Measurements from ENCODE around the gene NXPH4. TPM values are rescaled to one million over a fixed set of nuclear protein-coding genes. Genes with fewer than 3 reads are reported as not detected.

NXPH4 gene
- total RNA-seq, 6 experiments from 2014 or later, result 0.87 to 1.5 (median 1.2) TPM; not detected in 3

DNA sequence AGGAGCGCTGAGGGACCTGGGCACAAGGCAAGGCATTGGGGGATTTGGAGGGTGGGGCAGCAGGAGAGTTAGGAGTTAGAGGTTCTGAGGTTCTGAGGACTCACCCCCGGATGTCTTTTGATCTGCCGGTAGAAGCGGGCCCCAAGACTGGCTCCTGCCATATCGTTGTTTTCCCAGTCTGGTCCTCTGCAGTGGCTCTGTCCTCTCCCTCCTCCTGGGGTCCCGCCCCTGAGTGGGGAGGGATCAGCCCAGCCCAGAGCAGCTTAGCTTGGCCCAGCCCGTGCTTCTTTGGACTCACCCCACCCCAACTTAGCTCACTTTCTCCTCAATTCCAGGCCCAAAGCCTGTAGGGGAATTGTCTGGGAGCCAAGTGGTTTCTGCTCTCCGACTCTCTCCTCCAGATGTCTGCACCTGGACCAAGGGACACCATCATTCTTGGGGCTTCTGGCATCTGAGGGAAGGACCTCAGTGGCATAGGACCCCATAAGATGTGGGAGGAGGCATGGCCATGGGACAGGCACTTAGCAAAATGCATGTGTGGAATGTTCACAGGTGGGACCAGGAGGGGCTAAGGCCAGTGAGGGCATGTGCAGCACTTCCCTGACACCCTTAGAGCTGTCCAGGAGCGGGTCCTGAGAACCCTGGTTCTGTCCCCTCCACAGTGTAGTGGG is 20.5 kb downstream of the NXPH4 start:
- TF ChIP-seq POLR2A (IDR thresholded peaks at IDR 0.05), result no peak
- TF ChIP-seq, protein P1, sequence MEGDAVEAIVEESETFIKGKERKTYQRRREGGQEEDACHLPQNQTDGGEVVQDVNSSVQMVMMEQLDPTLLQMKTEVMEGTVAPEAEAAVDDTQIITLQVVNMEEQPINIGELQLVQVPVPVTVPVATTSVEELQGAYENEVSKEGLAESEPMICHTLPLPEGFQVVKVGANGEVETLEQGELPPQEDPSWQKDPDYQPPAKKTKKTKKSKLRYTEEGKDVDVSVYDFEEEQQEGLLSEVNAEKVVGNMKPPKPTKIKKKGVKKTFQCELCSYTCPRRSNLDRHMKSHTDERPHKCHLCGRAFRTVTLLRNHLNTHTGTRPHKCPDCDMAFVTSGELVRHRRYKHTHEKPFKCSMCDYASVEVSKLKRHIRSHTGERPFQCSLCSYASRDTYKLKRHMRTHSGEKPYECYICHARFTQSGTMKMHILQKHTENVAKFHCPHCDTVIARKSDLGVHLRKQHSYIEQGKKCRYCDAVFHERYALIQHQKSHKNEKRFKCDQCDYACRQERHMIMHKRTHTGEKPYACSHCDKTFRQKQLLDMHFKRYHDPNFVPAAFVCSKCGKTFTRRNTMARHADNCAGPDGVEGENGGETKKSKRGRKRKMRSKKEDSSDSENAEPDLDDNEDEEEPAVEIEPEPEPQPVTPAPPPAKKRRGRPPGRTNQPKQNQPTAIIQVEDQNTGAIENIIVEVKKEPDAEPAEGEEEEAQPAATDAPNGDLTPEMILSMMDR (IDR thresholded peaks at IDR 0.05), result no peak
- peaks cover 0 to 54% (median 21%) of the 10 kb centered on the region in 4 donors for H3K4me1 ChIP-seq

DNA sequence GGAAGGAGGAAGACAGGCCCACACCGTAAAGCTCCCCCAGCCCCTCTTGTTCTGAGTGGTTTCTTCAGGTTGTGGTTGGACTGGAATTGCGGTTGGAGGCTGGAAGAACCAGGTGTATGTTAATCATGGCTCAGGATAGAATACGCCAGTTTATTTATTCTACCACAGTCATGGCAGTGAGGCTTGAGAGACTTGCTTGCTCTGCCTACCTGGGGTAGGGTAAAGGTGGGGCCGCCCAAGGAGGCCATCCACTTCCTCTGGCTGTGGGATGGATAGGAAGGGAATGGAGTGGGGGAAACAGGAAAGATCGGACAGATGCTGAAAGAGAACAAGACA is 21.0 kb downstream of the NXPH4 start:
- intact Hi-C loops (cut with DNase I), result no loop called here
- ATAC-seq, result no peak
- peaks cover 0 to 54% (median 20%) of the 10 kb centered on the region in 4 donors for H3K4me1 ChIP-seq

More for the DNA sequence above, 20.5 kb downstream of the NXPH4 start:
- H3K27ac ChIP-seq, result no peak overlapping the region
- H3K27me3 ChIP-seq, result peaks cover 0 to 6% of the 10 kb centered on the region in 2 donors
- DNase-seq, result no peak
- no peak overlapping the region for H3K4me3 ChIP-seq
- H3K36me3 ChIP-seq, result peaks cover 0 to 27% (median 15%) of the 10 kb centered on the region in 4 donors
- WGBS (ENCODE audit: insufficient coverage, low coverage, low lambda C conversion rate, missing lambda C conversion rate), result 33% methylated on average over 3 of the region's 9 CpGs
- intact Hi-C loops (cut with DNase I), result no loop called here
- H3K9me3 ChIP-seq, result no peaks in the 10 kb centered on the region
- no peak for ATAC-seq

DNA sequence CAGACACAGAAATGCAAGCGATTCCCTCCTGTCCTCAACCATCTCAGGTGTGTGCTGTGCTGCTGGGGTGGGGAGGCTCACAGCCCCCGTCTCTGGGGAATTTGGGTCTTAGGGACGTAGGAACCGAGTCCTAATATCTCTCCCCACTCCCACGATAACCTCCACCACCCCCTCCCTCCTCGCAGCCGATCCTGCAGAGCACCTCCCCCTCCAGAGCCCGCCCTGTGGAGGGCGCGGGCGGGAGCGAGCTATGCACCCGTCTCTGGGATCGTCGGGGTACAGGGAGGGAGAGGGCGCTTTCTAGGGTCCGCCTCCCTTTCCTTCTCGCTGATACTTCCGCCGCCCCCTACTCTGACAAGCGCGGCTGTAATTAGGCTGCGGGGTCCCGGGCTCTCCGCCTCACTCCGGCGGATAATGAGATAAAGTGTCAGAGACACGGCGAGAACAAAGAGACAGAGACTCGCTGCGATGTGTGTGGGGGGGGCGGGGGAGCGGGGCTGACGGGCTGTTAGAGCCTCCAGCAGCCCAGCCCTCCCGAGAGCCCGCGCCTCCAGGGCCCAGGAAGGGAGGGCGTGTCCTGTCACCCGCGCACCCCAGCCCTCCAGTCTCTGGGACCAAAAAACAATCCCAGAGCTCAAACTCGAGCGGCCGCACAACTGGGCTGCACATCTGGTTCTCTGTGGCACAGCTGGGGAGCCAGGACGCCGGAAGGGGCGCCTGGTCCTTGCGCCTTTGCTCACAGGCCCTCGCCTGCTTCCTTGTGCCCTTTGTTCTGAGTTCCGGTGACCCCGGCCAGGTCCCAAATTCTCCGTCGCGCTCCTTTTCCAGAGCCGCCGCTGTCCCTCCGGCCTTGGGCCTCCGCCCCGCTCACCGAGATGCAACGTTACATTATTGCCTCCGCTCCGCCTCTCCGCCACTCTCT is 21.6 kb downstream of the NXPH4 start:
- peaks cover 0 to 15% (median 7%) of the 10 kb centered on the region in 4 donors for H3K36me3 ChIP-seq
- H3K4me1 ChIP-seq, result peaks cover 0 to 55% (median 20%) of the 10 kb centered on the region in 4 donors
- 10% methylated on average over 20 of the region's 63 CpGs for WGBS (ENCODE audit: insufficient coverage, low coverage, low lambda C conversion rate, missing lambda C conversion rate)
- ATAC-seq, result no peak
- H3K27me3 ChIP-seq, result peaks cover 0 to 7% of the 10 kb centered on the region in 2 donors
- TF ChIP-seq, protein P1 (IDR thresholded peaks at IDR 0.05), result no peak
- no peak for TF ChIP-seq POLR2A (IDR thresholded peaks at IDR 0.05)
- DNase-seq, result no peak
- peak overlapping the region; percentile 12 to 16 (median 15) for H3K4me3 ChIP-seq
- no peaks in the 10 kb centered on the region for H3K9me3 ChIP-seq
- intact Hi-C loops (cut with DNase I), result no loop called here
- no peak overlapping the region for H3K27ac ChIP-seq

More for the DNA sequence above, 21.0 kb downstream of the NXPH4 start:
- no peak for TF ChIP-seq POLR2A (IDR thresholded peaks at IDR 0.05)
- TF ChIP-seq, protein P1 (IDR thresholded peaks at IDR 0.05), result no peak
- Histone ChIP-seq H3K27ac (no peak overlapping the region), H3K9me3 (no peaks in the 10 kb centered on the region), H3K27me3 (peaks cover 0 to 7% of the 10 kb centered on the region in 2 donors), H3K4me3 (no peak overlapping the region), H3K36me3 (peaks cover 0 to 22% (median 11%) of the 10 kb centered on the region in 4 donors)
- WGBS (ENCODE audit: insufficient coverage, low coverage, low lambda C conversion rate, missing lambda C conversion rate), result 35% methylated on average over 5 of the region's 5 CpGs
- no peak for DNase-seq

DNA sequence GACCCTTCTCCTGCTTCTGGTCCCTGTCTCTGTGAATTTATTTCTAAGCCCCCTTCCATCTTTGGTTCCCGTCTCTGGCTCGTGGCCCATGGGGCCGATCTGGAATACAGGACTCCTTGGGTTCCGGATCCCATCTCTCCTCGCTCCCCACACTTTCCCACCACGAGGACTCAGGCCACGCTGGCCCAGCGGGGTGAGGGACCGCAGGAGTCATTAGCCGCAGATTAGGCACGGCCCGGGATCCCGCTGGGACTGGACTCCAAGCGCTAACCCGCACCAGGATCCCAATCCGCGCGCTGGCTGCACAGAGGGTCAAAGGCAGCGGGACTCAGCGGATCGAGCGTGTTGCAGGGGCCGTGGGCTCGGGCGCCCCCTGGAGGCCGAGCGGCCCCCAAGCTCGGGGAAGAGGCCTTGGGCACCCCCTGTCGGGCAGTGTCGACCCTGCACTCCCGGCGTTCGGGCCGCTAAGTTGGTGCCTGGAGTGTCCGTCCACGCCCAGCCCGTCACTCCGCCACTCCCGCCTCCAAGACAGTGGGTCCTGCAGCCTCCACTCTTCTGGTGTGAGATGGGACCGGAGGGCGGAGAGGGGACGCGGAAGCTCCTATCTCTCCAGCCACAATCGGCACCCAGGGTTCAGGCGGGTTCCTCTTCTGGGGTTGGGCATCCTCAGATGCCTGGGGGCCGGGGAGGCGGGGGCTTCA is 22.4 kb downstream of the NXPH4 start:
- TF ChIP-seq POLR2A (IDR thresholded peaks at IDR 0.05), result no peak
- TF ChIP-seq, protein P1 (IDR thresholded peaks at IDR 0.05), result peak in 3 of 4 donors; percentile 100
- H3K27ac ChIP-seq, result no peak overlapping the region
- 0% methylated on average over 9 of the region's 47 CpGs for WGBS (ENCODE audit: insufficient coverage, low coverage, low lambda C conversion rate, missing lambda C conversion rate)
- ATAC-seq, result peak; percentile 63 to 84 (median 77)
- peak overlapping the region; percentile 12 to 16 (median 15) for H3K4me3 ChIP-seq
- H3K9me3 ChIP-seq, result no peaks in the 10 kb centered on the region
- DNase-seq, result peak; percentile 87 to 89 (median 88)
- intact Hi-C loops (cut with DNase I), result no loop called here
- peaks cover 0 to 7% (median 3%) of the 10 kb centered on the region in 4 donors for H3K36me3 ChIP-seq
- peaks cover 0 to 56% (median 19%) of the 10 kb centered on the region in 4 donors for H3K4me1 ChIP-seq
- H3K27me3 ChIP-seq, result peaks cover 0 to 7% of the 10 kb centered on the region in 2 donors

Measured in right lobe of liver (tissue), 6 donors.